Measurements from ENCODE around the gene NFATC1. TPM values are rescaled to one million over a fixed set of nuclear protein-coding genes. Genes with fewer than 3 reads are reported as not detected.

The NFATC1 gene
- total RNA-seq, 6 donors from 2014 or later: 13.6 to 39.5 (median 20.3) TPM

- Histone ChIP-seq H3K27ac (peak overlapping the region in 1 of 4 donors; percentile 79), H3K36me3 (peaks cover 5 to 79% (median 31%) of the 10 kb centered on the region in 4 donors)
Measured at GRCh38 chr18:79452190-79452990, 56.7 kb downstream of the NFATC1 start.

GRCh38 chr18:79452991-79453645, 57.4 kb downstream of the NFATC1 start:
- Histone ChIP-seq H3K27me3 (no peaks in the 10 kb centered on the region), H3K4me1 (peaks cover 7 to 28% (median 16%) of the 10 kb centered on the region in 4 donors), H3K27ac (peak overlapping the region in 2 of 4 donors; percentile 76 to 79), H3K9me3 (no peaks in the 10 kb centered on the region), H3K36me3 (peaks cover 5 to 76% (median 31%) of the 10 kb centered on the region in 4 donors), H3K4me3 (no peak overlapping the region)
- 88 to 95% methylated on average over 10 to 18 of the region's 19 CpGs for WGBS, 2 donors
- DNase-seq (peak in 1 of 2 donors; percentile 66), ATAC-seq (ENCODE audit: low FRiP score in 2 of 2) (no peak)
- TF ChIP-seq, protein P1, sequence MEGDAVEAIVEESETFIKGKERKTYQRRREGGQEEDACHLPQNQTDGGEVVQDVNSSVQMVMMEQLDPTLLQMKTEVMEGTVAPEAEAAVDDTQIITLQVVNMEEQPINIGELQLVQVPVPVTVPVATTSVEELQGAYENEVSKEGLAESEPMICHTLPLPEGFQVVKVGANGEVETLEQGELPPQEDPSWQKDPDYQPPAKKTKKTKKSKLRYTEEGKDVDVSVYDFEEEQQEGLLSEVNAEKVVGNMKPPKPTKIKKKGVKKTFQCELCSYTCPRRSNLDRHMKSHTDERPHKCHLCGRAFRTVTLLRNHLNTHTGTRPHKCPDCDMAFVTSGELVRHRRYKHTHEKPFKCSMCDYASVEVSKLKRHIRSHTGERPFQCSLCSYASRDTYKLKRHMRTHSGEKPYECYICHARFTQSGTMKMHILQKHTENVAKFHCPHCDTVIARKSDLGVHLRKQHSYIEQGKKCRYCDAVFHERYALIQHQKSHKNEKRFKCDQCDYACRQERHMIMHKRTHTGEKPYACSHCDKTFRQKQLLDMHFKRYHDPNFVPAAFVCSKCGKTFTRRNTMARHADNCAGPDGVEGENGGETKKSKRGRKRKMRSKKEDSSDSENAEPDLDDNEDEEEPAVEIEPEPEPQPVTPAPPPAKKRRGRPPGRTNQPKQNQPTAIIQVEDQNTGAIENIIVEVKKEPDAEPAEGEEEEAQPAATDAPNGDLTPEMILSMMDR (IDR thresholded peaks at IDR 0.05): no peak
- TF ChIP-seq POLR2A (IDR thresholded peaks at IDR 0.05) (no peak), EP300 (IDR thresholded peaks at IDR 0.05) (no peak), POLR2AphosphoS5 (IDR thresholded peaks at IDR 0.05) (no peak)

More at GRCh38 chr18:79452190-79452990, 56.7 kb downstream of the NFATC1 start:
- DNase-seq (peak in 1 of 2 donors; percentile 75), ATAC-seq (ENCODE audit: low FRiP score in 2 of 2) (no peak)
- Histone ChIP-seq H3K4me3 (no peak overlapping the region), H3K9me3 (no peaks in the 10 kb centered on the region), H3K27me3 (no peaks in the 10 kb centered on the region), H3K4me1 (peaks cover 0 to 21% (median 11%) of the 10 kb centered on the region in 4 donors)
- TF ChIP-seq POLR2A (IDR thresholded peaks at IDR 0.05) (no peak), POLR2AphosphoS5 (IDR thresholded peaks at IDR 0.05) (no peak), EP300 (IDR thresholded peaks at IDR 0.05) (no peak)
- TF ChIP-seq, protein P1 (IDR thresholded peaks at IDR 0.05): no peak
- 93 to 95% methylated on average over 20 to 21 of the region's 26 CpGs for WGBS, 2 donors

DNA sequence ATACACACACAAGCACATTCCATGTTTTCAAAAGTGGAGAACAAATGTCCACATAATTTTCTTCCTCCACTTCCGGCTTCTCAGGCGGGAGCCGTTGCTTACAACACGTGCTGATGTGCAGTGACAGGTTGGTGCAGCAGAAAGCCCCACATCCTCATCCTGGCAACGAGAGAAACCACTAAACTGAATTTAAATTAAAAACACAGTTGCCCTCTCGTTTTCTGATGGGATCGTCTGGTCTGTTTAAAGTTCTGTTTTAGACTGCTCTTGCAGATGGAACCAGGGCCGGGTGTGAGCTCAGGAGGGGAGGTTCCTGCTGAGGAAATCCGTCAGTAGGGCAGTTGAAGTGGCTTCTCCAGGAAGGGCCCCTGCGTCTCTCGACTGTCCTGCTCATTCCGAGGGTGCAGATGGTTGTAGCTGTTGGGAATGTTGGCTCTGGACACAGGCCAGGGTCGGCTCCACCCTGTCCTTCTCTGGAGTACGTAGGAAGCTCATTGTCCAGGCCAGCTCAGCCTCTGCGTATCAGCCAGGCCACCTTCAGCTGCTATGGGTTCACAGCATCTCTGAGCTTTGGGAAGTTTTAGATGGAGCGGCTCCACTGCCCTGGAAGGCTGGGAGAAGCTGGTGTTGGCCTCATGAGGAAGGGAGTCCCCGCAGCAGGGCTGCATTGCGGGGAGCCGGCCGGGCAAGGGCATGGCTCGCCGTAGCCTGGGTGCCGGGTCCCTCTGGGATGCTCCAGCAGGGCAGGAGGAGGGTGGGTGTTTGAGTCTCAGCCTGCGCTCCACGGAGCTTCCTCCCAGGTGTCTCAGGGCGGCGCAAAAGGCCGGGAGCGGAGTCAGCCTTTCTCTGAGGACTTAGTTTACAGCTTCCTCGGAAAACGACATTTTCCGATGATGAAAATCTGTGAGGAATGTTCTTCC, 58.3 kb downstream of the NFATC1 start:
- Histone ChIP-seq H3K9me3 (no peaks in the 10 kb centered on the region), H3K27ac (peak overlapping the region in 3 of 4 donors; percentile 35 to 80 (median 76)), H3K27me3 (no peaks in the 10 kb centered on the region), H3K4me3 (no peak overlapping the region), H3K36me3 (peaks cover 5 to 66% (median 28%) of the 10 kb centered on the region in 4 donors), H3K4me1 (peaks cover 7 to 38% (median 25%) of the 10 kb centered on the region in 4 donors)
- TF ChIP-seq POLR2A (IDR thresholded peaks at IDR 0.05) (no peak), EP300 (IDR thresholded peaks at IDR 0.05) (peak in 1 of 4 donors; percentile 42), POLR2AphosphoS5 (IDR thresholded peaks at IDR 0.05) (peak; percentile 59 to 64)
- TF ChIP-seq, protein P1 (IDR thresholded peaks at IDR 0.05): no peak
- ATAC-seq (ENCODE audit: low FRiP score in 2 of 2) (peak in 1 of 2 donors; percentile 65), DNase-seq (peak; percentile 44 to 51)
- whole genome bisulfite sequencing, 2 donors: 62 to 72% methylated on average over 27 to 32 of the region's 32 CpGs

DNA sequence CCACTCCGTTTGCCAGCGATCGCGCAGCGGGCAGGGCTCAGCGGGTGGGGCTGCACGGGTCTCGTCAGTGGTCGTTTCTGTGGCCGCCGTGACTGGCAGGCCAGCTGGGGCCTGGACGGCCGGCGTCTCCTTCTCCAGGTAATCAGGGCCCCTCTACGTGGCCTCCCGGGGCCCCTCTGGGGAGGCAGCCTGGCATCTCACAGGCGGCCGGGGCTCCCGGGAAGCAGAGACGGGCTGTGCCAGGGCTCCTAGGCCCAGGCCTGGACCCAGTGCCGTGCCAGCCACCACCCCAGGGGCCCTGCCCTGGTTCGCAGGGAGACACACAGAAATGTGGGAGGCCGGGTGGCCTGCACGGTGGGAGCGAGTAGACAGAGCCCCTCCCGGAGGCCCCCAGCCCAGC, 59.5 kb downstream of the NFATC1 start:
- DNase-seq (peak in 1 of 2 donors; percentile 81), ATAC-seq (ENCODE audit: low FRiP score in 2 of 2) (no peak)
- peaks cover 15 to 48% (median 33%) of the 10 kb centered on the region in 4 donors for H3K4me1 ChIP-seq
- no peaks in the 10 kb centered on the region for H3K9me3 ChIP-seq
- H3K36me3 ChIP-seq: peaks cover 5 to 56% (median 24%) of the 10 kb centered on the region in 4 donors
- H3K27ac ChIP-seq: no peak overlapping the region
- no peaks in the 10 kb centered on the region for H3K27me3 ChIP-seq
- H3K4me3 ChIP-seq: no peak overlapping the region
- no peak for TF ChIP-seq POLR2A (IDR thresholded peaks at IDR 0.05)
- TF ChIP-seq, protein P1 (IDR thresholded peaks at IDR 0.05): no peak
- TF ChIP-seq POLR2AphosphoS5 (IDR thresholded peaks at IDR 0.05): no peak
- no peak for TF ChIP-seq EP300 (IDR thresholded peaks at IDR 0.05)
- 96 to 98% methylated on average over 9 to 21 of the region's 26 CpGs for WGBS, 2 donors
